ENCODE measurements around the gene PTPRE.

Gene PTPRE

GRCh38 chr10:127906548-127907377, at the start of gene PTPRE:
TSS of gene PTPRE (plus strand) at chr10:127907103. CDS start at chr10:128040882, 133,779 bp downstream.
- DNase-seq = peak in 9 of 10 donors; percentile 40 to 96 (median 66)
- intact Hi-C loops (cut with DNase I) = loop anchor here (1.0 kb wide), 3 partner anchors 68 to 163 kb away; no protein-coding TSS in a partner anchor

- intact Hi-C loops (cut with DNase I) = no loop called here
- DNase-seq = peak in 1 of 10 donors; percentile 3
Observed at GRCh38 chr10:127860592-127860991, 46.3 kb upstream of the PTPRE start.

GRCh38 chr10:127863231-127863825, 43.6 kb upstream of the PTPRE start:
- intact Hi-C loops (cut with DNase I) = no loop called here
- DNase-seq = no peak

GRCh38 chr10:127866276-127867013, 40.5 kb upstream of the PTPRE start:
- intact Hi-C loops (cut with DNase I) = no loop called here
- no peak for DNase-seq

GRCh38 chr10:127867805-127868204, 39.1 kb upstream of the PTPRE start:
- no peak for DNase-seq
- intact Hi-C loops (cut with DNase I) = no loop called here

GRCh38 chr10:127869329-127869728, 37.6 kb upstream of the PTPRE start:
- intact Hi-C loops (cut with DNase I) = no loop called here
- DNase-seq = no peak

GRCh38 chr10:127871631-127872010, 35.3 kb upstream of the PTPRE start:
- intact Hi-C loops (cut with DNase I) = no loop called here
- DNase-seq = peak in 1 of 10 donors; percentile 62

GRCh38 chr10:127872011-127872761, 34.7 kb upstream of the PTPRE start:
- DNase-seq = peak in 8 of 10 donors; percentile 34 to 95 (median 53)
- intact Hi-C loops (cut with DNase I) = no loop called here

GRCh38 chr10:127872871-127873600, 33.9 kb upstream of the PTPRE start:
- peak in 1 of 10 donors; percentile 81 for DNase-seq
- intact Hi-C loops (cut with DNase I) = no loop called here

- intact Hi-C loops (cut with DNase I) = no loop called here
Observed at GRCh38 chr10:127873901-127874470, 32.9 kb upstream of the PTPRE start.

GRCh38 chr10:127874671-127875448, 32.0 kb upstream of the PTPRE start:
- intact Hi-C loops (cut with DNase I) = no loop called here
- DNase-seq = no peak

More at GRCh38 chr10:127873901-127874470, 32.9 kb upstream of the PTPRE start:
- DNase-seq = peak in 1 of 10 donors; percentile 48

- intact Hi-C loops (cut with DNase I) = no loop called here
- no peak for DNase-seq
Observed at GRCh38 chr10:127875449-127875765, 31.5 kb upstream of the PTPRE start.

- no peak for DNase-seq
- intact Hi-C loops (cut with DNase I) = no loop called here
Observed at GRCh38 chr10:127875916-127876315, 31.0 kb upstream of the PTPRE start.

- intact Hi-C loops (cut with DNase I) = no loop called here
- DNase-seq = no peak
Observed at GRCh38 chr10:127877116-127877515, 29.8 kb upstream of the PTPRE start.

- no peak for DNase-seq
- intact Hi-C loops (cut with DNase I) = no loop called here
Observed at GRCh38 chr10:127877699-127878098, 29.2 kb upstream of the PTPRE start.

- DNase-seq = no peak
- intact Hi-C loops (cut with DNase I) = no loop called here
Observed at GRCh38 chr10:127878475-127879055, 28.3 kb upstream of the PTPRE start.

- intact Hi-C loops (cut with DNase I) = no loop called here
- no peak for DNase-seq
Observed at GRCh38 chr10:127880557-127880956, 26.3 kb upstream of the PTPRE start.

GRCh38 chr10:127881262-127881661, 25.6 kb upstream of the PTPRE start:
- DNase-seq = no peak
- intact Hi-C loops (cut with DNase I) = no loop called here
